Activated CD4-positive, alpha-beta memory T cell treated with anti-CD3 and anti-CD28 coated beads for 36 hours (primary cell): Measurements from ENCODE around the gene UPK3B. TPM values are rescaled to one million over a fixed set of nuclear protein-coding genes. Genes with fewer than 3 reads are reported as not detected.
"Not testable (repeated sequence)": the region's sequence is repeated elsewhere in the genome, so short reads cannot be mapped to it uniquely, and the experiment has no call there.

Source experiments
- CTCF ChIA-PET: fragments of 350-600 bp; sonication (Branson Sonifier 250); formaldehyde crosslinking; loops from one replicate; lab custom pipeline; 2021; ENCODE audit warnings: antibody characterized with exemption, inconsistent platforms; lab: Charles Lee
- POLR2A ChIA-PET: fragments of 350-600 bp; sonication (Branson Sonifier 250); formaldehyde crosslinking; loops from one replicate; lab custom pipeline; 2021; ENCODE audit warnings: antibody characterized with exemption; lab: Charles Lee
- DNase-seq: peaks from one replicate; pipeline ENCODE4 v3.0.0-alpha.2; 2020
- H3K27ac Mint-ChIP-seq: one replicate; pipeline ENCODE4 v1.8.0; 2021; ENCODE audit warnings: mixed read lengths
- H3K27me3 Mint-ChIP-seq: one replicate; pipeline ENCODE4 v1.8.0; 2021; ENCODE audit warnings: mixed read lengths
- H3K36me3 Mint-ChIP-seq: one replicate; pipeline ENCODE4 v1.8.0; 2021; ENCODE audit warnings: mixed read lengths
- H3K4me1 Mint-ChIP-seq: one replicate; pipeline ENCODE4 v1.8.0; 2021; ENCODE audit warnings: low read depth, mixed read lengths
- H3K4me3 Mint-ChIP-seq: one replicate; pipeline ENCODE4 v1.8.0; 2021; ENCODE audit warnings: mild to moderate bottlenecking, mixed read lengths
- H3K9me3 Mint-ChIP-seq: one replicate; pipeline ENCODE4 v1.8.0; 2021; ENCODE audit warnings: mixed read lengths
- intact Hi-C: fragments of 100-400 bp; cut with micrococcal nuclease; formaldehyde crosslinking; loops from one replicate; pipeline ENCODE4 v1.15.1; 2023
- total RNA-seq, 2 experiments: library from RNA; stranded (reverse); gene quantifications; one replicate each; pipeline ENCODE4 v1.2.3, GENCODE V29; 2021

The UPK3B gene
- total RNA-seq, 2 experiments from 2014 or later, result 0.65 to 1.6 TPM

DNA sequence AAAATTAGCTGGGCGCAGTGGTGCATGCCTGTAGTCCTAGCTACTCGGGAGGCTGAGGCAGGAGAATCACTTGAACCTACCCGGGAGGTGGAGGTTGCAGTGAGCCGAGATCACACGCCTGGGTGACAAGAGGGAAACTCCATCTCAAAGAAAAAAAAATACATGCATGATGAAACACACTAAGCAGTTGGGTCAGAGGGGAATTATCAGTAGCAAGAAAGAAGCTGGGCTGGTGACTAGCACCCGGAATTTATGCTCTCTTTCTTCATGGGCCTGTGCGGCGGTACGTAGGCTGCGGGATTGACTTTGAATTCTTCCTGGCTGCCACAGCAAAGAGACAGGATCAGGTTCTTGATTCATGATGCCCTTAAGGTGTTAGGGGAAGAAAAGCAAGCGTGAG, 30.7 kb upstream of the UPK3B start:
- CTCF ChIA-PET, H3K9me3 Mint-ChIP-seq, H3K27me3 Mint-ChIP-seq, intact Hi-C loops, H3K4me1 Mint-ChIP-seq, POLR2A ChIA-PET, DNase-seq, H3K4me3 Mint-ChIP-seq, H3K36me3 Mint-ChIP-seq: not testable (repeated sequence)
- peak overlapping the region; percentile 23 for H3K27ac Mint-ChIP-seq

GRCh38 chr7:76480403-76481253, 29.7 kb upstream of the UPK3B start:
- H3K4me3 Mint-ChIP-seq, H3K4me1 Mint-ChIP-seq, H3K36me3 Mint-ChIP-seq, H3K27ac Mint-ChIP-seq, intact Hi-C loops, H3K27me3 Mint-ChIP-seq, DNase-seq, H3K9me3 Mint-ChIP-seq, POLR2A ChIA-PET, CTCF ChIA-PET: not testable (repeated sequence)

GRCh38 chr7:76482660-76483059, 27.7 kb upstream of the UPK3B start:
- H3K36me3 Mint-ChIP-seq, H3K9me3 Mint-ChIP-seq, H3K27me3 Mint-ChIP-seq, intact Hi-C loops, POLR2A ChIA-PET, H3K4me3 Mint-ChIP-seq, H3K27ac Mint-ChIP-seq, H3K4me1 Mint-ChIP-seq, DNase-seq, CTCF ChIA-PET: not testable (repeated sequence)

DNA sequence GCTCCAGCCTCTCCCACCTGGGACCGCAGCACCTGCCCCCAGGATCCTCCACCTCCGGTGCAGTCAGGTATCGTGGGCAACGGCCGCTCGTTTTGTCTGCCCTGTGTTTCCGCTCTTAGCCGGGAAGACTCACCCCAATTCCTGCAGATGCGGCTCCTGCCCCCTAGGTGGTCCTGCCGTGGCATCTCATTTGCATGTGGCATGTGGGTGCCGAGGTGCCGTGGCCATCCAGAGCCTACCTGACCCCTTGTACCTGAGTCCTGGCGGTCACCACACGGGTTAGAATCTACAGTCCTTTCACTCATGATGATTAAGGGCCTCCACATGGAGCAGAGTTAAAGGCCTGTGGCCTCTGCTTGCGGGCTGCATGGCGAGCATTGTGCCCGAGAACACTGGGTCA, 27.3 kb upstream of the UPK3B start:
- POLR2A ChIA-PET, DNase-seq, H3K27ac Mint-ChIP-seq, H3K9me3 Mint-ChIP-seq, CTCF ChIA-PET, H3K4me1 Mint-ChIP-seq, H3K4me3 Mint-ChIP-seq, H3K36me3 Mint-ChIP-seq, H3K27me3 Mint-ChIP-seq, intact Hi-C loops: not testable (repeated sequence)

DNA sequence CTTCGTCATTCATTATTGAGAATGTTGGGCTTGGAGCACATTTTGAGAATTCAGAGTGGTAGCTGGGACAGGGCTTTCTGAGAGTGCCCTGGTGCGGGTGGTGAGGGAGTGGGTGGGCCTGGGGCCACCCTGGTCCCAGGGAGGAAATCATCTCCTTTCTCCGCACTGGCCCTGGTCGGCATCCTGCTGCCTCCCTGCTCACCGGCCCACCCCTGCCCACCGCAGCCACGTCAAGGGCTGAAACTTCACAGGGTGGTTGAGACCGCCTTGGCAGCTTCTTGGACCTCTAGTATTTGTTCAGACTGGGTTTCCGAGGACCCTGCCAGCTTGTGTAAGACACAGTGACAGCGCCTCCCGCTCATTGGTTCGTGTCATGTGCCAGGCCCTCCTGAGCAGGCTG, 25.9 kb upstream of the UPK3B start:
- H3K27ac Mint-ChIP-seq, H3K27me3 Mint-ChIP-seq, POLR2A ChIA-PET: not testable (repeated sequence)

GRCh38 chr7:76485822-76486610, 24.3 kb upstream of the UPK3B start:
- intact Hi-C loops, H3K9me3 Mint-ChIP-seq, H3K27me3 Mint-ChIP-seq, H3K4me1 Mint-ChIP-seq, H3K27ac Mint-ChIP-seq, DNase-seq, POLR2A ChIA-PET, H3K4me3 Mint-ChIP-seq, CTCF ChIA-PET, H3K36me3 Mint-ChIP-seq: not testable (repeated sequence)

More for the DNA sequence above, 25.9 kb upstream of the UPK3B start:
- CTCF ChIA-PET, H3K9me3 Mint-ChIP-seq, H3K36me3 Mint-ChIP-seq, intact Hi-C loops, H3K4me1 Mint-ChIP-seq, DNase-seq, H3K4me3 Mint-ChIP-seq: not testable (repeated sequence)

DNA sequence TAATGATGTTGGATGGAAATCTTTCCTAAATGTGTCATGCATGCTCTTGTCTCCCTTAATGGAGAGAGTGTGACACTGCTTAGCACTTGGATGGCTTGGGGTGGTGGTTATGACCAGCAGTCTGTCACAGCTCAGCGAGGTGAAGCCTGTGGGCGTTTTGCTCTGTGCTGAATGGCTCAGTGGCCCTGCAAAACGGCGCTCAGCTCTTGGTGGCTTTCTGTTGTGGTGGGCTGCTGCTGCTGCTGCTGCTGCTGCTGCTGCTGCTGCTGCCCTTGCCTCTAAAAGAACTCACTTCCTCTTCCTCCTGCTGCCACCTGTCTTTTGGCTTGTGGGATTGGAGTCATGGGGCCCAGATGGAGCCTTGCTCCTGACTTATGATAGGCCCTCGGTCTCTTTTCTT, 23.7 kb upstream of the UPK3B start:
- CTCF ChIA-PET, H3K9me3 Mint-ChIP-seq, H3K36me3 Mint-ChIP-seq, H3K4me1 Mint-ChIP-seq, intact Hi-C loops, H3K27me3 Mint-ChIP-seq, POLR2A ChIA-PET: not testable (repeated sequence)
- Mint-ChIP-seq H3K4me3 (peak overlapping the region; percentile 48), H3K27ac (peak overlapping the region; percentile 85)
- DNase-seq, result peak; percentile 68

DNA sequence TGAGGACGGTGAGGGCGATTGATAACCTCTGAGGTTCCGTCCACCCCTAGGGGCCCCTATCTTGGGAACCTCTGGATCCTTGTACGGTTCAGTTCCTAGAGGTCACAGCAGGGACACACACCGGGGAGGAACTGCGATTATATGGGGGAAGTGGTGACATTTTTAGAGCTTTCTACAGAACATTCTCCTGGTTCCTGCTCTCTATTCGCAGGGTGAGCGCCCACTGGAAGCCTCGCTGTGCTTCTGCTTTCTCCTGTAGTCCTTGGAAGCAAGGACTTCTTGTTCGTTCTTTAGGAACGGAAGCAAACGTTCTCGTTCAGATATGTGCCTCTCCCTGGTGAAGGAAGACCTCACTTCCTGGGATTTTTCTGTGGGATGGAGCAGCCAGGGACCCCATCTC, 22.4 kb upstream of the UPK3B start:
- H3K36me3 Mint-ChIP-seq, POLR2A ChIA-PET, H3K4me1 Mint-ChIP-seq, CTCF ChIA-PET, H3K27me3 Mint-ChIP-seq, H3K9me3 Mint-ChIP-seq, intact Hi-C loops, DNase-seq, H3K4me3 Mint-ChIP-seq, H3K27ac Mint-ChIP-seq: not testable (repeated sequence)

DNA sequence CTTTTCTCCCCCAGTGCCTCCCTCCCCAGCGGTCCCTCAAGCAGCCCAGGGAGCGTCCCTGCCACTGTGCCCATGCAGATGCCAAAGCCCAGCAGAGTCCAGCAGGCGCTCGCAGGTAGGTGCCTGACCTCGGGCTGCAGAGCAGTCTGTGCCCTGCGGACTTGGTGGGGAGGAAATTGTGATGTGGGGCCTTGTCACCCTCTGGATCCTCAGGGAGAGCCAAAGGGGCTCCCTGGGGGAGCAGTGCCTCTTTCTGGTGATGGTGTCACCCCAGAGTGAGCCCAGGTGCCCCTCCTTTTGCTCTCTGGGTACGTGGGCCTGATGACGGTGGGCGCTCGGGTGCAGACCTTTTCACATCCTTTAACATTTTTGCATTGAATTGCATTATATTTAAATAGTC, 18.2 kb upstream of the UPK3B start:
- intact Hi-C loops, H3K36me3 Mint-ChIP-seq, H3K4me3 Mint-ChIP-seq, DNase-seq, H3K4me1 Mint-ChIP-seq, CTCF ChIA-PET, POLR2A ChIA-PET, H3K27me3 Mint-ChIP-seq, H3K9me3 Mint-ChIP-seq, H3K27ac Mint-ChIP-seq: not testable (repeated sequence)

GRCh38 chr7:76495717-76496116, 14.6 kb upstream of the UPK3B start:
- H3K36me3 Mint-ChIP-seq, intact Hi-C loops, CTCF ChIA-PET, DNase-seq, H3K27me3 Mint-ChIP-seq, H3K27ac Mint-ChIP-seq, H3K4me3 Mint-ChIP-seq, POLR2A ChIA-PET, H3K4me1 Mint-ChIP-seq, H3K9me3 Mint-ChIP-seq: not testable (repeated sequence)

GRCh38 chr7:76497918-76498582, 12.3 kb upstream of the UPK3B start:
- H3K4me1 Mint-ChIP-seq, H3K4me3 Mint-ChIP-seq, H3K27me3 Mint-ChIP-seq, DNase-seq, intact Hi-C loops, H3K36me3 Mint-ChIP-seq, H3K9me3 Mint-ChIP-seq, POLR2A ChIA-PET, H3K27ac Mint-ChIP-seq, CTCF ChIA-PET: not testable (repeated sequence)

DNA sequence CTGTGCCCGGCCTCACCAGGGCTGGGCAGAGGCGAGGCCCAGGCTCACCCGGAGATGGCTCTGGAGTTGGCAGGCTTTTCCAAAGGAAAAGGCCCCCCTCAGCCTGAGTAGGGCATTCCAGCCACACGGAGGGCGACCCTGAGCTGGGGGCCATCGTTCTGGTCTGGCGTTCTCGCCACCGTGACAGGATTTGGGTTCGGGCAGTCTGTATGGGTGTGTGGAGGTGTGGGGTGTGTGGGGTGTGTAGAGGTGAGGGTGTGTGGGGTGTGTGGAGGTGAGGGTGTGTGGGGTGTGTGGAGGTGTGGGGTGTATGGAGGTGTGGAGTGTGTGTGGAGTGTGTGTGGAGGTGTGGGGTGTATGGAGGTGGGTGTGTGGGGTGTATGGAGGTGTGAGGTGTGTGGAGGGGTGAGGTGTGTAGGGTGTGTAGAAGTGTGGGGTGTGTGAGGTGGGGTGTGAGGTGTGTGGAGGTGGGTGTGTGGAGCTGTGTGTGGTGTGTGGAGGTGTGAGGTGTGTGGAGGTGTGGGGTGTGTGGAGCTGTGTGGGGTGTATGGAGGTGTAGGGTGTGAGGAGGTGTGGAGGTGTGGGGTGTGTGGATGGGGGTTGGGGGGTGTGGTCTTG, 11.7 kb upstream of the UPK3B start:
- H3K27me3 Mint-ChIP-seq, CTCF ChIA-PET, intact Hi-C loops, H3K4me1 Mint-ChIP-seq, H3K9me3 Mint-ChIP-seq, DNase-seq, H3K27ac Mint-ChIP-seq, POLR2A ChIA-PET, H3K4me3 Mint-ChIP-seq, H3K36me3 Mint-ChIP-seq: not testable (repeated sequence)
